Mesothelial cell of epicardium (in vitro differentiated cells): Measurements from ENCODE around the gene NCOA1. TPM values are rescaled to one million over a fixed set of nuclear protein-coding genes. Genes with fewer than 3 reads are reported as not detected.

Experiments used
- DNase-seq, 2 experiments: peaks; one replicate each; pipeline ENCODE4 v3.0.0; 2021; ENCODE audit warnings: low spot score in 2 of 2; ENCODE audit not compliant: unreplicated experiment in 2 of 2
- H3K27ac Mint-ChIP-seq: 2 replicates; pipeline ENCODE4 v1.8.0; 2021; ENCODE audit warnings: mixed read lengths
- H3K27me3 Mint-ChIP-seq: 2 replicates; pipeline ENCODE4 v1.8.0; 2021; ENCODE audit warnings: low read depth, mixed read lengths
- H3K36me3 Mint-ChIP-seq: 2 replicates; pipeline ENCODE4 v1.8.0; 2021; ENCODE audit warnings: mixed read lengths
- H3K4me1 Mint-ChIP-seq: 2 replicates; pipeline ENCODE4 v1.8.0; 2021; ENCODE audit warnings: mixed read lengths
- H3K4me3 Mint-ChIP-seq: 2 replicates; pipeline ENCODE4 v1.8.0; 2021; ENCODE audit warnings: mild to moderate bottlenecking, moderate library complexity, mixed read lengths
- H3K9me3 Mint-ChIP-seq: 2 replicates; pipeline ENCODE4 v1.8.0; 2021; ENCODE audit warnings: mixed read lengths
- total RNA-seq: library from RNA; stranded (reverse); gene quantifications from 3 replicates; pipeline ENCODE4 v1.2.1, GENCODE V29; 2021
- TF ChIP-seq, protein P1 (sequence below): fragments of 200-600 bp; sonication (generic); IDR thresholded peaks from one replicate; pipeline ENCODE4 v1.5.0; 2021; ENCODE audit warnings: antibody characterized with exemption; ENCODE audit not compliant: unreplicated experiment

Gene NCOA1
- total RNA-seq, 1 donor from 2014 or later = 35.1 TPM

DNA sequence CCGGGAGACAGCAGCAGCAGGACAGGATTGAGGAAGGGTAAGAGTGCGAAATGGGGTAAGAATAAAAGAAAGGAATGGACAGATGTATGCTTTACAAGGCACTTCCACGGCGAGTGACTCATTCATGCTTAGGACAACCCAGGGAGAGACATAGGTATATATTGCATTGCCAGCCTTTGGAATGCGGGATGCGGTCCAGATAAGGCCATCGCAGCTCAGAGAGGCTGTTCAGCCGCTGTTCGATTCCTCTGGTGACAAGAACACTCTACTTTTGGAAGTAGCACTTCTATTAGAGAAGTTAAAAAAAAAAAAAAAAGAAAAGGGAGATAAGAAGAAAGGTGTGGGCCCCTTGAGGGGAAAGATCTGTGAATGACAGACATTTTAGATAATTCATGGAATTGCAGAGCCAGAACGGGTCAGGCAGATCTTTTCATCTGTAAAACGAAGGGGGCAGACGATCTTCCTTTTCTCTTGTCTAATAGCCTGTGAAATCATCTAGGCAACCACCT lies 819 bp upstream of the NCOA1 start:
- Mint-ChIP-seq H3K27ac (peak overlapping the region; percentile 95), H3K4me3 (peak overlapping the region; percentile 89), H3K9me3 (no peaks in the 10 kb centered on the region), H3K4me1 (peaks cover 33% of the 10 kb centered on the region), H3K27me3 (no peaks in the 10 kb centered on the region), H3K36me3 (no peaks in the 10 kb centered on the region)
- no peak for DNase-seq
- TF ChIP-seq, protein P1, sequence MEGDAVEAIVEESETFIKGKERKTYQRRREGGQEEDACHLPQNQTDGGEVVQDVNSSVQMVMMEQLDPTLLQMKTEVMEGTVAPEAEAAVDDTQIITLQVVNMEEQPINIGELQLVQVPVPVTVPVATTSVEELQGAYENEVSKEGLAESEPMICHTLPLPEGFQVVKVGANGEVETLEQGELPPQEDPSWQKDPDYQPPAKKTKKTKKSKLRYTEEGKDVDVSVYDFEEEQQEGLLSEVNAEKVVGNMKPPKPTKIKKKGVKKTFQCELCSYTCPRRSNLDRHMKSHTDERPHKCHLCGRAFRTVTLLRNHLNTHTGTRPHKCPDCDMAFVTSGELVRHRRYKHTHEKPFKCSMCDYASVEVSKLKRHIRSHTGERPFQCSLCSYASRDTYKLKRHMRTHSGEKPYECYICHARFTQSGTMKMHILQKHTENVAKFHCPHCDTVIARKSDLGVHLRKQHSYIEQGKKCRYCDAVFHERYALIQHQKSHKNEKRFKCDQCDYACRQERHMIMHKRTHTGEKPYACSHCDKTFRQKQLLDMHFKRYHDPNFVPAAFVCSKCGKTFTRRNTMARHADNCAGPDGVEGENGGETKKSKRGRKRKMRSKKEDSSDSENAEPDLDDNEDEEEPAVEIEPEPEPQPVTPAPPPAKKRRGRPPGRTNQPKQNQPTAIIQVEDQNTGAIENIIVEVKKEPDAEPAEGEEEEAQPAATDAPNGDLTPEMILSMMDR = no peak

DNA sequence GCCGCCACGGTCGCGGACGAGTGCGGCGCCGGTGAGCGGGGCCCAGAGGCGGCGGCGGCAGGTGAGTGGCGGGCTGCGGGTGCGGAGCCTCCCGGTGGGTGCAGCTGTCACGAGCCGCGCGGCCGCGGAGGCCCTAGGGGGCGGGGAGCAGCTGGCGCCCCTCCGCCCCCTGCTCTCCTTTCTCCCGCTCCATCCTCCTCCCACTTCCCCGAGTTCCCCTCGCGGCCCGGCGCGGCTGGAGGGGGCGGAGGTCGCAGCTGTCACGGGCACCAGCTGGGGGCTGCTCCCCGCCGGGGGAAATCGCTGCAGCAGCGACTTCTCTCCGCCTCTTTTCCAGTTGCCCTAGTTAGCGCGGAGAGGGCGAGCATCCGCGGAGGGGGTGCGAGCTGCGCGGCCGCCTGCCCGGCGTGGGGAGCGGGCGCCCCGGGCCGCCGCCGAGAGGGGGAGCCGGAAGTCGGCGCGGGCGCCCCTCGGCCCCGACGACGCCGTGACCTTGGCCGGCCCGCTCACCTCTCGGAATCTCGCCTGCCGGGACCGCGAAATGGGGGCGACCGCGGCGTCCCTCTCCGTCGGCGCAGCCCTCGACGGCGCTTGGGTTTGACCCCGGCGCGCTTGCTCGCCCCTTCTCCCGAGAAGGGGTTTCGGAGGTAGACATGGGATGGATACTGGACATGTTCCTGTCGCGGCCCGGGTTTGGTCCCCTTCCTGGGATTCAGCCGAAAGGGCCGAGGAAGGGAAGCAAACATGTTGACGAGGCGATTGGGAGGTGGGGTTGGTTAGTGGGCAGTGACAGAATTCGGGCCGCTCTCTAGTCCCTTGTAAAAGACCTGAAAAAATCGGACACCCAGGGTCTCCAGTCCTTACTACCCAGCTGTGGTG lies 727 bp downstream of the NCOA1 start:
- Mint-ChIP-seq H3K27ac (peak overlapping the region; percentile 77), H3K9me3 (no peaks in the 10 kb centered on the region), H3K36me3 (no peaks in the 10 kb centered on the region), H3K4me1 (peaks cover 34% of the 10 kb centered on the region), H3K27me3 (no peaks in the 10 kb centered on the region), H3K4me3 (peak overlapping the region; percentile 76)
- peak; percentile 37 to 64 for DNase-seq
- TF ChIP-seq, protein P1 = no peak

DNA sequence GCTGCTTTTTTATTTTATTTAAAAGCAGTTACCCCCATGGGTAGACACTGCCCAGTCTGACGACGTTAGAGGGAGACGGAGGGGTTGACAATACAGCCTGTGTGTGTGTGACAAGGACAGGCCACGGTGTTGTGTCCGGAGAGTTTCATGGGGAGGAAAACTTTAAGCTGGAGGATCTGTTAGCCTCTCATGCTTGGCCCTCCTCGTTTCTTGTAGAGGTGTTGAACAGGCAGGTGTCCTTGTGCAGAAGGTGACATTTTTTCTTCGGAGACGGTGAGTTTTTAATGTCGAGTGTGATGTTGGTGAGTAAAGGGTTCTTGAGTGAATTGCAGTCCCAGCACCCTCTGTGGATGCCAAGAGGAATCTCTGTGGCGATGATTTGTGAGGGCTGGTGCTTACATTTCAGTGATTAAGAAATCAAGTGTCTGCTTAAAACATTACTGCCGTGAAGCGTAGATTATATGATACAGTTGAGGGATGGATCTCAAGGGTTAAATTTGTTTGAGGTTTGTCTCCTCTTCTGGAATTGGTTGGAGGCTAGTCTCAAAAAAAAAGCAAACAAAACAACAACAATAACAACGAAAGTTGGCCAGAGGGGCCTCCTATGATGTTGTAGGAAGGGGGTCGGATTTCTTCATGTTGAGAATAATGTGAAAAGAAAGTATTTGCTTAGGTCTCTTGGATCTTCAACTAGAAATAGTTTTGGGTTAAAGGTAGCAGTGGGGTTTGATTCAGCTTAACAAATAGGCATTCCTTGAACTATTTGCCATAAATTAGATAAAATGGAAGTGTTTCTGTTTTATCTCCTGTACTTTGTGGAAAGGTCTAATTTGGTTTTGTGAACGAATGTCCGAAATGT lies 1.6 kb downstream of the NCOA1 start:
- Mint-ChIP-seq H3K4me1 (peaks cover 34% of the 10 kb centered on the region), H3K36me3 (no peaks in the 10 kb centered on the region), H3K27ac (peak overlapping the region; percentile 77), H3K27me3 (no peaks in the 10 kb centered on the region), H3K4me3 (peak overlapping the region; percentile 76), H3K9me3 (no peaks in the 10 kb centered on the region)
- TF ChIP-seq, protein P1 = no peak
- no peak for DNase-seq

DNA sequence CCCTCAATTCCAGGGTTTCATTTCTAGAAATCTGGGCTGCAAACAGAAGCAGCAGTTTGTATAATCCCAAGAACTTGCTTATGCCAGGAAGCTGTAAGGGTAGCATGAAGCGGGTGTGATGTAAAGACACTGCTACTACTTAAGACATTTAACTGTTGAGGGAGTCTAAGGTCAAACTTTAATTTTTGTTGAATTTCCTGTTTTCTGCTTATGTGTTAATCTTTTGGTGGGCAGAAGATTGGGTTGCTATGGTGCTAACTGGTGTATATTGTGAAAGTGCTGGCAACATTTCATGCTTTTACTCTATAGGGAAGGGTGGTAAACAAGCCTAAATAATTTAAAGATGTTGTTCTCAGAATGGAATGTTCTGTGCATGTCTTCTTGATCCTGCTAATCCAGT lies 2.7 kb downstream of the NCOA1 start:
- no peaks in the 10 kb centered on the region for H3K36me3 Mint-ChIP-seq
- peak overlapping the region; percentile 76 for H3K4me3 Mint-ChIP-seq
- H3K4me1 Mint-ChIP-seq = peaks cover 34% of the 10 kb centered on the region
- H3K27ac Mint-ChIP-seq = no peak overlapping the region
- DNase-seq = no peak
- no peaks in the 10 kb centered on the region for H3K27me3 Mint-ChIP-seq
- no peaks in the 10 kb centered on the region for H3K9me3 Mint-ChIP-seq
- TF ChIP-seq, protein P1 = no peak

DNA sequence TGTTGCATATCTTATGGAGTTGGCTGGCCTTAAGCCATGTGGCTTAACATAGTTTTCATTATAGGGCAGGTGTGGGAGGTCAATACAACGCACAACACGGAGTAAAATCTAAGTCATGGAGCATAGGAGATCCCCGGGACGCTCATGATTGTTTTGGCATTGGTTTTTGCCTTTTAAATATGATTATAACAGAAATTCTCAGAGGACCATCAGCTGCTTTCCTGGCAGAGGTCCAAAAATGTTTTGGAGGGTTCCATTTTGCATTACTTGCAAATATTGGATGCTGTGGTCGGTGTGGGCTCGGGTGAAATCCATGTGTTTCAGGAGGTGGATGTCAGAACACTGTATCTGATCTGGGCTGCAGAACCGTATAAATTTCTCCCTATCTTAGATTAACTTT lies 3.4 kb downstream of the NCOA1 start:
- H3K27me3 Mint-ChIP-seq = no peaks in the 10 kb centered on the region
- no peak overlapping the region for H3K4me3 Mint-ChIP-seq
- H3K36me3 Mint-ChIP-seq = no peaks in the 10 kb centered on the region
- no peaks in the 10 kb centered on the region for H3K9me3 Mint-ChIP-seq
- no peak for DNase-seq
- TF ChIP-seq, protein P1 = no peak
- no peak overlapping the region for H3K27ac Mint-ChIP-seq
- peaks cover 34% of the 10 kb centered on the region for H3K4me1 Mint-ChIP-seq
